NCI-H1436 treated with DMSO at 0.1 percent for 48 hours (cell line): Measurements from ENCODE around the gene VIPR2.
"Not testable (repeated sequence)": the region's sequence is repeated elsewhere in the genome, so short reads cannot be mapped to it uniquely, and the experiment has no call there.

Experiments
- DNase-seq: peaks from one replicate; lab custom pipeline; 2025; lab: John Stamatoyannopoulos, UW

Gene VIPR2

DNA sequence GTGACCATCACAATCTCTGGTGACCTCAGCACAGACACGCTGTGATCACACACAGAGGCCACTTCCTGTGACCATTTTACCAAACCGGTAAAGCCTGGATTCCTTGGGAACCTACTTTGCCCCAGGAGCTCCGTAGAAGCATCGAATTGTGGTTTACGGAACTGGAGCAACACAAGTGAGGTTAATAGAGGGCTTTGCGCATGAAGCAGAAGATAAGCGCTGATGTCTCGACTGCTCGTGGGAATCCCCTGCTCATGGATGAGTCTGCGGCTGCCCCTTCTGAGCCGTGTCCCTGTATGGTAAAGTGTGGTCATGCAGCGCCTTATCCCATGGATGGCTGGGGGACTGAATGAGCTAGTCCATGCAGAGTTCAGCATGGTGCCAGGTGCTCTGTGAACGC lies 53.6 kb downstream of the VIPR2 start:
- no peak for DNase-seq

DNA sequence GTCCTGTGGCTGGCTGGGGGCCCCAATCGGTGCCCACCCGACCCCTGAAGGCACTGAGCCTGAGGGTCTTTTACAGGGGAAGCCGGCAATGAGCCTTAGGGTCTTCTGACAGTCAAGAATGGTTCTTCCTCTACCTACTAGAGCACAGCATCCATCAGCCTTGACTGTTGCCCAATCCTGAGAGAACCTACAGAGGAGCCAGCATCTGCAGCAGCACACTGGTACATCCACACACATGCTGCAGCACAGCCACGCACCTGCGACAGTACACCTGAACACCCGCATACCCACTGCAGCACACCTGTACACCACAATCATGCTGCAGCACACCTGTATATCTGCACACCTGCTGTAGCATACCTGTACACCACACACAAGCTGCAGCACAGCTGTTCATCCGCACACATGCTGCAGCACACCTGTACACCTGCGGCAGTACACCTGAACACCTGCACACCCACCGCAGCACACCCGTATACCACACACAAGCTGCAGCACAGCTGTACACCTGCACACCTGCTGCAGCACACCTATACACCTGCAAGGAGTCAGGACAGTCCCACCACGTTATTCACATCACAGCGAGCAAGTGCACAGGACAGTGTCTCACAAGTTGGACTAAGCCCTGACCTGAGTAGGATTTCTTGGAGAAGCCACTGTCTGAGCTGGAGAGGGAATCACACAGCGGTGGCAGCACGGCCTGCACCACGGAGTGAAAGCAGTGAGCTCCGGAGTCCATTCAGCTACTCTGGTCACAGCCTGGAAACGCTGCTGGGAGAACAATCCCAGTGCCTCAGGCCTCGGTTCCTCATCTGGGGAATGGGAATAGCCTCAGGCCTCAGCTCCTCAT lies 56.4 kb downstream of the VIPR2 start:
- DNase-seq, result no peak

- DNase-seq, result no peak
These were observed 58.3 kb downstream of the VIPR2 start for GRCh38 chr7:159086301-159086925.

- DNase-seq, result no peak
These were observed 60.4 kb downstream of the VIPR2 start for GRCh38 chr7:159084069-159084801.

DNA sequence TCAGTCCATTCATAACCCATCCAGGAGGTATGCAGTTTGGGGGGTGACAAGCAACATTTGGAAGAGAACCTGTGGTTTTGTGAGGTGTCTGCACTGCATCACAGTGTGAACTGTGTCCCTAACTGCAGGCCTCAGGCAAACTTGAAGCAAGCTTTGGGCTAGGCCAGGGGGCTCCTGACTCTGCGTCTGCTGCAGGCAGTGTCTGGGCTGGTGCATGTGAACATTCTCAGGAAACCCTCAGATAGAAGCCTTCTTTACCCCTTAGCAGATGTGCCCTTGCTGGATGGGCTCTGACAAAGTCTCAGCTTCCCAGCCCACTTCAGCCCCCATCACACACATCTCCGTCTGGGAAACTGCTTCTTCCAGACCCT lies 61.0 kb downstream of the VIPR2 start:
- no peak for DNase-seq

GRCh38 chr7:159083001-159083697 lies 61.5 kb downstream of the VIPR2 start:
- DNase-seq, result no peak

- not testable (repeated sequence) for DNase-seq
These were observed 62.6 kb downstream of the VIPR2 start for GRCh38 chr7:159082075-159082474.

- no peak for DNase-seq
These were observed 65.8 kb downstream of the VIPR2 start for GRCh38 chr7:159078911-159079270.

DNA sequence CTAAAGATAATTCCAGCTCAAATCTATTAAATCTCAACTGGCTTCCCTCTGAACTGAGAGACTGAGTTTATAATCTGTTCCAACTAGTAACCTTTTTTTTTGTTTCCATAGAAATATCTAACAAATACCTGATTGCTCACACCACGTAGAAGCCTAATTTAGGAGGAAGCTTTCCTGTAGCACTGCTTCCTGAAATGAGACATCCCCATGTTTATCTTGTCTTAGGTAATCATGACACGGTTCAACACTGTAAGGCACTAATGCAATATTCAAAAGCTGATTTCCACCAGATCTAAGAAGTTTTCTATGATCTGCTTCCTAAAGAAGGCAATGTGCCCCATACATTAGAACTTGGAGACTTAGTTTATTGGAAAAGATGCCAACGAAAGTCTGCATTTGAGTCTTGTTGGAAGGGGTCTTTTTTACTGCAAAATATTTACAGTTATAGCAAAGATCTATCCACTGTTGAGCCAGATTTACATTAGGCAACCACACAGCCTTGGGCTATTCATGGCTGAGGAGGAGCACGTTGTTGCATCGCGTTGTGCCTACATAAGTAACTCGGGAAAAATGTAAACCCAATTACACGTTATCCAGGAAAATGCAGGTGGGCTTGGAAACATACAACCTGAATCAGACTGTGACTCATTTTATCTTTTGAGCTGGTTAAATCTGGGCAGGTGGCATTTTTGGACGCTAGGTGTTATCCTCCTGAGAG lies 66.3 kb downstream of the VIPR2 start:
- DNase-seq, result no peak

DNA sequence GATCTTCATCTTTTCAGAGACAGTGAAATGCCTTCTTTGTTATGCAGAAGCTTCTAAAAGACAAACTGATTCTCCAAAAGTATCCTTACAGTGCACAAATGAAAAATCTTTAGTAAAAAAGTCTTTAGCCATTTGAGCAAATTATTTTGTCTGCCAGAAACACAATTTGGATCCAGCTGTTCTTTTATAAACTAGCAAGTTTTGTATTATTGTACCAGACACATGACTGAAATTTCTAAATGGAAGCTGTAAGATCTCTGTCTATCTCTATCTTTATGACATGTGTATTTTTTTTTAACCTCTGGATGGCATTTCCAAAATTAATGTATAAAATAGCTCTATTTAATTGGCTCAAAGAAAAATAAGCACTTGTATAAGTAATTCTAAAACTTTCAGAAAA lies 68.3 kb downstream of the VIPR2 start:
- DNase-seq, result no peak

DNA sequence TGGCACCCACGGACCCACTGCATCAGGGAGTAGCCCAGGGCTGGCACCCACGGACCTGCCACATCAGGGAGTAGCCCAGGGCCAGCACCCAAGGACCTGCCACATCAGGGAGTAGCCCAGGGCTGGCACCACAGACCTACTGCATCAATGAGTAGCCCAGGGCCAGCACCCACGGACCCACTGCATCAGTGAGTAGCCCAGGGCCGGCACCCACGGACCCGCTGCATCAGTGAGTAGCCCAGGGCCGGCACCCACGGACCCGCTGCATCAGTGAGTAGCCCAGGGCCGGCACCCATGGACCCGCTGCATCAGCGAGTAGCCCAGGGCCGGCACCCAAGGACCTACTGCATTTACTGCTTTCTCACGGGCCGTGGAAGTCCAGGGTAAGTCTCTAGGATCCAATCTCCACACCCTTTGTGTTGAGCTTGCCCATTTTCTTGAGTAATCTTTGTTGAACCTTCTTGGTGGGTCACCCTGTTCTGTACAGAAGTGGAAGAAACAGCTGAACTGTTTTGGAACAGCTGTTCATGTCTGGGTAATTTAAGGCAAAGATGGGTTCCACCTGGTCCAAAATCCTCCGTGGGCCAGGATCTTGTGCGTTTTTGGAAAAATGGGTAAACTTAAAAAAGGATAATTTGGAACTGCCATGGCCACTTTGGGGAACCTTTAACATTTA lies 69.0 kb downstream of the VIPR2 start:
- no peak for DNase-seq

- no peak for DNase-seq
These were observed 73.4 kb downstream of the VIPR2 start for GRCh38 chr7:159071260-159071659.

DNA sequence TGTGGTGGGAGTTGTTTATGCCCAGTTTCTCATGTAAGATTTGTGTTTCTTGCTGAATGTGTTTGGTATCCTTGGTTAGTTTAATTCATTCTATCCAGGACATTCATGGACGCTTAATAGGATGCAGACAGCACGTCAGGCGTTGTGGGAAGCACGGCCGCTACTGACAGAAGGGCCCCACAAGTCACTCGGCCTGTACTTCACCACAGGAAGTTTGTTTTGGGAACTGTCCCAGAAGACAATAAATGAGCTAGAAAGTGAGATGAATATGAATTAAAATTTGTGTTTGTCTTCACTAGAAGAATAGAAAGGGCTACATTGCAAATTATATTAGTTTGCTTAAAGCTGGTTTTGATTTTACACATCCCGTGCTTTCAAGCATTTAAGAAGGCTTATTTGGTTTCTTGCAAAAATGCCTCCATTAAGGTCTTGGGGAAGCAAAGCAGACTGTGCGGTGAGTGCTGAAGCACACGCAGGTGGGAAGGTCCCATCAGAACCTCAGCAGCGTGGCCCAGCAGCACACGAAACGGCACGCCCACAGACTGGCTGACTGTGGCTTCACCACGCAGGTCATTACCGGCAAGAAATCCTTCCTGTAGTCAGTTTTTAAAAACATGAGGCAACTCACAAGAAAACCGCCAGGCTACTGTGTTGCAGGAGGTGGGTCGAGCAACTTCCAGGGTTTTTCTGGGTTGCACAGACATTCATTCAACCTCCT lies 74.1 kb downstream of the VIPR2 start:
- no peak for DNase-seq

DNA sequence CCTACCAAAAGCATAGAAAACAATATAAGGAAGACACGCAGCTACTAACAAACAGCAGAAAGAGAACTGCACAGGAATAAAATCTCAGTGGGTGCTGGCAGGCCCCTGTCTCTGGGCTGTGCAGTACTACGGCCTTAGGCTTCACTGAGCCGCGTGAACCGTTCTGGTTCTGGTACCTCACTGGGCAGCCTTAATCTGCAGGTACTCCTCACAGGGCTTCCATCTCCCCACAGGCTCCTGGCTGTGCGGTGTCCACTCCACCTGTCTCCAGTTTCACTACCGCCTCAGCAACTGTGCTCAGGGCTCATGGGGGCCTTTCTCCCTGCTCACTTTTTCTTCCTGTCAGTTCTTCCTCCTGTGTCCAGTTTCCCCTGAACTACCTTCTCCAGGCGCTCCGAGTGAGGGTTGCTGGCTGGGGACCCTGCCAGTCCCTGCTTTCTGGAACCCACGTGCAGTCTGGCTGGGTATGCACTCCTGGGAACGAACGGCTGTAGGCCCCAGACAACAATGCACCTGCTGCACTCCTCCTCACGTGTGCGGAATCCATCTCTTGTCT lies 75.7 kb downstream of the VIPR2 start:
- DNase-seq, result no peak

DNA sequence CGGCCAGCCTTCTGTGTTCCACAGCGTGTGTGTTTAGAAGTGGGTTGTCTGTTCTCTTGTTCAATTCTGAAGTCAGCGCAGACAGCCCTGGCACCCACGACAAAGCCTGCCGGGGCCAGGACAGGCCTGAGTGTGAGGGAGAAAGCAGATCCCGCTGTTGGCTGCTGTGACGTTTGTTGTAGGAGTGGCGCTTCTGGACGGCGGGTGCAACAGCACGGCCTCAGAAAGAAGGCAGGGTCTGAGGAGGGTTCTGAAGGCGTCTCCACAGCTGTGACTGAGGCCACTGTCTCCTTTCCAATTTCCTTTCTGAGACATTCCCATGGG lies 76.2 kb downstream of the VIPR2 start:
- DNase-seq, result no peak

- DNase-seq, result no peak
These were observed 76.8 kb downstream of the VIPR2 start for GRCh38 chr7:159067576-159068487.

GRCh38 chr7:159066816-159067575 lies 77.7 kb downstream of the VIPR2 start:
- DNase-seq, result no peak

DNA sequence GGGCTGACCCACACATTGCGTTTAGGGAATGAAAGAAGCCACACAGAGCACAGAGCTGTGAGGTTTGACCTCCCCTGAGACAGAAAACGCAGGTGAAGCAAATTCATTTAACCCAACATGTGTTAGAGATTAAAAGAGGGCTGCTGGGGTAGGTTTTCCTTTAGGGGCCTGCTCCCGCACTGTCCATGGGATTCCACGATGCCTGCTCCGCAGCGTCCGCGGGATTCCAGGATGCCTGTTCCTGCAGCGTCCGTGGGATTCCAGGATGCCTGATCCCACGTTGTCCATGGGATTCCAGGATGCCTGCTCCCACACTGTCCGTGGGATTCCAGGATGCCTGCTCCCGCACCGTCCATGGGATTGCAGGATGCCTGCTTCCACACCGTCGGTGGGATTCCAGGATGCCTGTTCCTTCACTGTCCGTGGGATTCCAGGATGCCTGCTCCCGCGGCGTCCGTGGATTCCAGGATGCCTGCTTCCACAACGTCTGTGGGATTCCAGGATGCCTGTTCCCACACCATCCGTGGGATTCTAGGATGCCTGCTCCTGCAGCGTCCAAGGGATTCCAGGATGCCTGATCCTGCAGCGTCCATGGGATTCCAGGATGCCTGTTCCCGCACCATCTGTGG lies 78.7 kb downstream of the VIPR2 start:
- DNase-seq, result no peak
